HG03558 (cell line): ENCODE measurements around the gene UNC119B.

Source experiments
- ATAC-seq: cut with Tn5 transposase; IDR thresholded peaks from one replicate; pipeline ENCODE4 v1.9.1; 2021; ENCODE audit warnings: moderate number of reproducible peaks; ENCODE audit not compliant: unreplicated experiment; ENCODE audit errors: extremely low read depth

The UNC119B gene

GRCh38 chr12:120737557-120738251 lies 27.4 kb downstream of the UNC119B start:
- ATAC-seq = no peak

GRCh38 chr12:120738252-120739030 lies 28.2 kb downstream of the UNC119B start:
- no peak for ATAC-seq

GRCh38 chr12:120739031-120739762 lies 28.9 kb downstream of the UNC119B start:
- no peak for ATAC-seq

- ATAC-seq = no peak
Observed at GRCh38 chr12:120739821-120740613, 29.8 kb downstream of the UNC119B start.

GRCh38 chr12:120740871-120741270 lies 30.6 kb downstream of the UNC119B start:
- ATAC-seq = no peak

- no peak for ATAC-seq
Observed at GRCh38 chr12:120741476-120742421, 31.5 kb downstream of the UNC119B start.

GRCh38 chr12:120744922-120745493 lies 34.8 kb downstream of the UNC119B start:
- ATAC-seq = no peak

GRCh38 chr12:120748242-120748641 lies 38.0 kb downstream of the UNC119B start:
- no peak for ATAC-seq

- no peak for ATAC-seq
Observed at GRCh38 chr12:120749256-120749655, 39.0 kb downstream of the UNC119B start.

- ATAC-seq = no peak
Observed at GRCh38 chr12:120750806-120751205, 40.5 kb downstream of the UNC119B start.

GRCh38 chr12:120751389-120751788 lies 41.1 kb downstream of the UNC119B start:
- ATAC-seq = no peak

GRCh38 chr12:120754792-120755191 lies 44.5 kb downstream of the UNC119B start:
- no peak for ATAC-seq

- ATAC-seq = no peak
Observed at GRCh38 chr12:120755269-120755668, 45.0 kb downstream of the UNC119B start.

GRCh38 chr12:120757226-120757742 lies 47.0 kb downstream of the UNC119B start:
- no peak for ATAC-seq

- ATAC-seq = no peak
Observed at GRCh38 chr12:120757949-120758348, 47.7 kb downstream of the UNC119B start.

- ATAC-seq = no peak
Observed at GRCh38 chr12:120758798-120759590, 48.7 kb downstream of the UNC119B start.

GRCh38 chr12:120759591-120760348 lies 49.5 kb downstream of the UNC119B start:
- ATAC-seq = no peak
